HCT116 (cell line): Measurements from ENCODE around the gene USH1C. TPM values are rescaled to one million over a fixed set of nuclear protein-coding genes. Genes with fewer than 3 reads are reported as not detected.

Experiments
- ATAC-seq: fragments of 200-7000 bp; cut with Tn5 transposase; 2 replicates; pipeline ENCODE4 v1.9.1; 2020; ENCODE audit warnings: mild to moderate bottlenecking, moderate library complexity
- BruUV-seq: library from RNA; stranded (reverse); fragments of 400-500 nt; replicated peaks from 2 replicates; lab custom pipeline; 2021; lab: Mats Ljungman, UMichigan
- CTCF ChIA-PET: fragments of 300-600 bp; sonication (Branson Sonifier 250); formaldehyde crosslinking; loops from one replicate; lab custom pipeline; 2021; ENCODE audit warnings: antibody characterized with exemption; lab: Charles Lee
- POLR2A ChIA-PET: fragments of 300-600, 350-600 bp; sonication (Branson Sonifier 250); formaldehyde crosslinking; loops from one replicate; lab custom pipeline; 2021; ENCODE audit warnings: antibody characterized with exemption; lab: Charles Lee
- RAD21 ChIA-PET, 2 experiments: fragments of 300-600 bp; sonication (Branson Sonifier 250); formaldehyde crosslinking; loops; one replicate each; lab custom pipeline; 2023; ENCODE audit warnings: low total read pairs in 2 of 2; ENCODE audit not compliant: uncharacterized antibody in 2 of 2, unreplicated experiment in 2 of 2, low non-redundant PET in 1 of 2; lab: Charles Lee
- DNase-seq: peaks from one replicate; pipeline ENCODE4 v3.0.0-alpha.2; 2010; ENCODE audit warnings: low read depth, low spot score
- H2AFZ ChIP-seq: fragments of 200-600 bp; shearing (Covaris generic), sonication (generic); 2 replicates; pipeline ENCODE4 v1.6.1; 2017; ENCODE audit warnings: low read depth, mixed run types, mixed read lengths, antibody characterized with exemption, low read length; ENCODE audit not compliant: poor library complexity, severe bottlenecking
- H3K27ac ChIP-seq: 2 replicates; pipeline ENCODE4 v1.5.1; 2012; ENCODE audit warnings: low read depth, low read length
- H3K27me3 ChIP-seq: fragments of 200-600 bp; sonication (generic); 2 replicates; pipeline ENCODE4 v1.6.1; 2016; ENCODE audit warnings: mixed run types, low read length, mixed read lengths; ENCODE audit not compliant: insufficient read depth
- H3K36me3 ChIP-seq, 2 experiments: fragments of 200-500 bp in 1 of 2; fragments of 200-600 bp in 1 of 2; sonication (Bioruptor generic) in 1 of 2; sonication (generic) in 1 of 2; 2 replicates each; pipeline versions ENCODE4 v1.5.1 to v1.6.1; 2014 to 2016; ENCODE audit warnings: low read length in 2 of 2, inconsistent platforms in 1 of 2, mixed read lengths in 1 of 2, mixed run types in 1 of 2; ENCODE audit not compliant: insufficient read depth in 2 of 2, control insufficient read depth in 1 of 2
- H3K4me1 ChIP-seq, 2 experiments: fragments of 200-600 bp in 1 of 2; sonication (generic) in 1 of 2; 2 replicates each; pipeline versions ENCODE4 v1.5.1 to v1.6.1; 2012 to 2017; ENCODE audit warnings: low read length in 2 of 2, inconsistent platforms in 1 of 2, mild to moderate bottlenecking in 1 of 2, mixed read lengths in 1 of 2, mixed run types in 1 of 2, moderate library complexity in 1 of 2; ENCODE audit not compliant: insufficient read depth in 2 of 2, control insufficient read depth in 1 of 2
- H3K4me2 ChIP-seq: fragments of 200-600 bp; sonication (generic); 2 replicates; pipeline ENCODE4 v1.6.1; 2017; ENCODE audit warnings: mixed run types, low read length, mixed read lengths
- H3K4me3 ChIP-seq, 2 experiments: fragments of 200-600 bp in 1 of 2; sonication (generic) in 1 of 2; replicated peaks in 1 of 2; 2 replicates each; pipeline ENCODE4 v1.5.1; 2011 to 2016; ENCODE audit warnings: low read length in 2 of 2, control low read depth in 1 of 2, low read depth in 1 of 2, mild to moderate bottlenecking in 1 of 2, mixed read lengths in 1 of 2, mixed run types in 1 of 2
- H3K79me2 ChIP-seq: fragments of 200-600 bp; sonication (generic); 2 replicates; pipeline ENCODE4 v1.6.1; 2017; ENCODE audit warnings: mild to moderate bottlenecking, mixed run types, low read length, moderate library complexity, mixed read lengths; ENCODE audit not compliant: insufficient read depth
- H3K9ac ChIP-seq: fragments of 200-600 bp; sonication (generic); 2 replicates; pipeline ENCODE4 v1.6.1; 2016; ENCODE audit warnings: low read length, mixed read lengths
- H3K9me2 ChIP-seq: fragments of 200-600 bp; sonication (generic), shearing (Covaris generic); 2 replicates; pipeline ENCODE4 v1.6.1; 2017; ENCODE audit warnings: mixed run types, mild to moderate bottlenecking, moderate library complexity; ENCODE audit not compliant: insufficient read depth
- H3K9me3 ChIP-seq, 2 experiments: fragments of 200-500 bp in 1 of 2; fragments of 200-600 bp in 1 of 2; sonication (Bioruptor generic) in 1 of 2; sonication (generic) in 1 of 2; 2 replicates each; pipeline ENCODE4 v1.6.1; 2014 to 2017; ENCODE audit warnings: low read length in 2 of 2, mixed read lengths in 2 of 2, inconsistent platforms in 1 of 2, low read depth in 1 of 2, mild to moderate bottlenecking in 1 of 2, mixed run types in 1 of 2, moderate library complexity in 1 of 2; ENCODE audit not compliant: control insufficient read depth in 1 of 2, insufficient read depth in 1 of 2
- H4K20me1 ChIP-seq: fragments of 200-600 bp; sonication (generic), shearing (Covaris generic); 2 replicates; pipeline ENCODE4 v1.6.1; 2017; ENCODE audit warnings: mixed run types, mild to moderate bottlenecking, moderate library complexity; ENCODE audit not compliant: insufficient read depth
- ATF3 ChIP-seq: IDR thresholded peaks from 2 replicates; pipeline ENCODE4 v1.6.1; 2012
- CEBPB ChIP-seq: IDR thresholded peaks from 2 replicates; pipeline ENCODE4 v1.6.1; 2012; ENCODE audit warnings: low read depth
- CTCF ChIP-seq, 3 experiments: fragments of 200-600 bp in 1 of 3; sonication (generic) in 1 of 3; IDR thresholded peaks in 2 of 3; conservative IDR thresholded peaks in 1 of 3; 2 replicates each; pipeline ENCODE4 v1.5.1; 2012 to 2017; ENCODE audit warnings: low read depth in 2 of 3, low read length in 2 of 3, antibody characterized with exemption in 1 of 3, borderline replicate concordance in 1 of 3, control low read depth in 1 of 3, mild to moderate bottlenecking in 1 of 3, mixed read lengths in 1 of 3, mixed run types in 1 of 3, moderate library complexity in 1 of 3; ENCODE audit not compliant: insufficient read depth in 1 of 3
- EGR1 ChIP-seq: IDR thresholded peaks from 2 replicates; pipeline ENCODE4 v1.6.1; 2012; ENCODE audit warnings: low read depth
- EZH2 ChIP-seq: fragments of 200-600 bp; sonication (generic); IDR thresholded peaks from 2 replicates; pipeline ENCODE4 v1.6.1; 2017; ENCODE audit warnings: antibody characterized with exemption, mixed run types
- EZH2phosphoT487 ChIP-seq: fragments of 200-600 bp; IDR thresholded peaks from 2 replicates; pipeline ENCODE4 v1.6.1; 2018; ENCODE audit warnings: antibody characterized with exemption, borderline replicate concordance
- FOSL1 ChIP-seq: IDR thresholded peaks from 2 replicates; pipeline ENCODE4 v1.6.1; 2012; ENCODE audit warnings: low read depth
- JUND ChIP-seq: IDR thresholded peaks from 2 replicates; pipeline ENCODE4 v1.6.1; 2012
- MAX ChIP-seq: IDR thresholded peaks from 2 replicates; pipeline ENCODE4 v1.6.1; 2012
- RAD21 ChIP-seq: IDR thresholded peaks from 2 replicates; pipeline ENCODE4 v1.6.1; 2012; ENCODE audit warnings: low read depth, mild to moderate bottlenecking
- SIN3A ChIP-seq: IDR thresholded peaks from 2 replicates; pipeline ENCODE4 v1.6.1; 2012; ENCODE audit warnings: low read depth
- SP1 ChIP-seq: IDR thresholded peaks from 2 replicates; pipeline ENCODE4 v1.6.1; 2012; ENCODE audit warnings: low read depth
- SRF ChIP-seq: IDR thresholded peaks from 2 replicates; pipeline ENCODE4 v1.6.1; 2012; ENCODE audit warnings: low read depth
- TCF7L2 ChIP-seq: IDR thresholded peaks from 2 replicates; pipeline ENCODE4 v1.7.0; 2011; ENCODE audit warnings: borderline replicate concordance, inconsistent platforms; ENCODE audit not compliant: insufficient read depth, insufficient read length; ENCODE audit errors: extremely low read depth
- YY1 ChIP-seq: IDR thresholded peaks from 2 replicates; pipeline ENCODE4 v1.6.1; 2011; ENCODE audit warnings: low read length, low read depth, moderate library complexity, mild to moderate bottlenecking; ENCODE audit not compliant: insufficient replicate concordance; ENCODE audit errors: extremely low read depth
- ZNF274 ChIP-seq: fragments of 200-500 bp; sonication (Bioruptor generic); IDR thresholded peaks from 2 replicates; pipeline ENCODE4 v1.6.1; 2014; ENCODE audit warnings: mild to moderate bottlenecking, low read depth, low read length, inconsistent platforms
- intact Hi-C: fragments of 100-400 bp; cut with micrococcal nuclease; formaldehyde crosslinking; loops from 2 replicates; pipeline ENCODE4 v1.10.0; 2022
- total RNA-seq: library from RNA; stranded (reverse); gene quantifications from one replicate; pipeline ENCODE4 v1.2.1, GENCODE V29; 2021; ENCODE audit not compliant: unreplicated experiment
- TF ChIP-seq, protein P1 (sequence below): IDR thresholded peaks from 2 replicates; pipeline ENCODE4 v1.6.1; 2012; ENCODE audit warnings: low read depth

Gene USH1C
- total RNA-seq, 1 experiment from 2014 or later: 13.4 TPM

DNA sequence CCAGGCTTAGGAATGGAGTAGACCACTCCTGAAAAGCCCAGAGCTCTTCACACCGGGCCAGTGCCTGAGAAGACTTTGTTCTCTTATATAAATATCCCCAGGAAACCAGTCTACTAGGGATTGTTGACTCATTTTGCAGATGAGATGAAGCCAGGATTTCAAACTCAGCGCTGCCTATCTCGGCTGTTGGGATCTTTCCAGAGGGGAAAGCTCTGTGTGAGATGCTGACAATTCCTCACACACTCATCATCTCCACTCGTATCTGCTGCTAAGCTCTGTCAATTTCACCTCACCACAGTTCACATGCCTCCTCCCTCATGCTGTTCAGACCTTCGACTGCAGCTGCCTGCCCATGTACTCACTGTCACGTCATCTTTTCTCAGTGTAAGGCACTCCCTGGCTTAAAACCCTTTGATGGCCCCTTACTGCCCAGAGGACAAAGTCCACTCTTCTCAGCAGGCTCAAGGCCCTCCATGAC, 12.5 kb downstream of the USH1C start:
- Histone ChIP-seq H3K4me1 (no peaks in the 10 kb centered on the region), H3K79me2 (no peaks in the 10 kb centered on the region), H3K4me3 (no peak overlapping the region), H3K9me3 (no peaks in the 10 kb centered on the region), H3K9ac (no peak overlapping the region), H4K20me1 (no peaks in the 10 kb centered on the region), H2AFZ (no peak overlapping the region), H3K27ac (no peak overlapping the region), H3K9me2 (no peaks in the 10 kb centered on the region), H3K36me3 (no peaks in the 10 kb centered on the region), H3K27me3 (no peaks in the 10 kb centered on the region), H3K4me2 (no peak overlapping the region)
- RAD21 ChIA-PET: no interaction called here
- intact Hi-C loops: no loop called here
- DNase-seq (no peak), ATAC-seq (no peak)
- CTCF ChIA-PET: no interaction called here
- POLR2A ChIA-PET: no interaction called here
- no TSS peak for BruUV-seq
- TF ChIP-seq EZH2phosphoT487: no peak
- TF ChIP-seq RAD21: no peak
- TF ChIP-seq TCF7L2: no peak
- TF ChIP-seq SIN3A: no peak
- TF ChIP-seq ATF3: no peak
- no peak for TF ChIP-seq EZH2
- TF ChIP-seq JUND: no peak
- TF ChIP-seq CEBPB: no peak
- TF ChIP-seq YY1: no peak
- TF ChIP-seq, protein P1, sequence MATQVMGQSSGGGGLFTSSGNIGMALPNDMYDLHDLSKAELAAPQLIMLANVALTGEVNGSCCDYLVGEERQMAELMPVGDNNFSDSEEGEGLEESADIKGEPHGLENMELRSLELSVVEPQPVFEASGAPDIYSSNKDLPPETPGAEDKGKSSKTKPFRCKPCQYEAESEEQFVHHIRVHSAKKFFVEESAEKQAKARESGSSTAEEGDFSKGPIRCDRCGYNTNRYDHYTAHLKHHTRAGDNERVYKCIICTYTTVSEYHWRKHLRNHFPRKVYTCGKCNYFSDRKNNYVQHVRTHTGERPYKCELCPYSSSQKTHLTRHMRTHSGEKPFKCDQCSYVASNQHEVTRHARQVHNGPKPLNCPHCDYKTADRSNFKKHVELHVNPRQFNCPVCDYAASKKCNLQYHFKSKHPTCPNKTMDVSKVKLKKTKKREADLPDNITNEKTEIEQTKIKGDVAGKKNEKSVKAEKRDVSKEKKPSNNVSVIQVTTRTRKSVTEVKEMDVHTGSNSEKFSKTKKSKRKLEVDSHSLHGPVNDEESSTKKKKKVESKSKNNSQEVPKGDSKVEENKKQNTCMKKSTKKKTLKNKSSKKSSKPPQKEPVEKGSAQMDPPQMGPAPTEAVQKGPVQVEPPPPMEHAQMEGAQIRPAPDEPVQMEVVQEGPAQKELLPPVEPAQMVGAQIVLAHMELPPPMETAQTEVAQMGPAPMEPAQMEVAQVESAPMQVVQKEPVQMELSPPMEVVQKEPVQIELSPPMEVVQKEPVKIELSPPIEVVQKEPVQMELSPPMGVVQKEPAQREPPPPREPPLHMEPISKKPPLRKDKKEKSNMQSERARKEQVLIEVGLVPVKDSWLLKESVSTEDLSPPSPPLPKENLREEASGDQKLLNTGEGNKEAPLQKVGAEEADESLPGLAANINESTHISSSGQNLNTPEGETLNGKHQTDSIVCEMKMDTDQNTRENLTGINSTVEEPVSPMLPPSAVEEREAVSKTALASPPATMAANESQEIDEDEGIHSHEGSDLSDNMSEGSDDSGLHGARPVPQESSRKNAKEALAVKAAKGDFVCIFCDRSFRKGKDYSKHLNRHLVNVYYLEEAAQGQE: no peak
- TF ChIP-seq EGR1: no peak
- no peak for TF ChIP-seq SRF
- no peak for TF ChIP-seq MAX
- TF ChIP-seq ZNF274: no peak
- no peak for TF ChIP-seq CTCF (IDR thresholded peaks at IDR 0.05 in 2 of 3, conservative IDR thresholded peaks at IDR 0.05 in 1 of 3; ENCODE audit: borderline replicate concordance in 1 of 3, insufficient read depth in 1 of 3, low read depth in 2 of 3, low read length in 2 of 3)
- TF ChIP-seq SP1: no peak
- no peak for TF ChIP-seq FOSL1
